Kidney (tissue), 14 donors: Measurements from ENCODE around the gene PCSK9. TPM values are rescaled to one million over a fixed set of nuclear protein-coding genes. Genes with fewer than 3 reads are reported as not detected.

Experiments
- DNase-seq, 5 donors: peaks; one replicate each; pipeline ENCODE4 v3.0.0-alpha.2; 2013 to 2020
- FAIRE-seq: peaks from 2 replicates; lab custom pipeline; 2012; peaks lifted over from hg19 to GRCh38; lab: Jason Lieb, UNC
- H3K27ac ChIP-seq, 2 donors: one replicate each; pipeline ENCODE4 v1.7.0; 2013; ENCODE audit warnings: low read depth in 2 of 2, low read length in 2 of 2, inconsistent platforms in 1 of 2
- H3K27me3 ChIP-seq: one replicate; pipeline ENCODE4 v1.7.1; 2013; ENCODE audit warnings: low read length, inconsistent platforms; ENCODE audit not compliant: control insufficient read depth, insufficient read depth
- H3K36me3 ChIP-seq, 3 donors: one replicate each; pipeline versions ENCODE4 v1.7.0 to v1.7.1; 2013; ENCODE audit warnings: low read length in 3 of 3, control low read depth in 1 of 3, inconsistent platforms in 1 of 3; ENCODE audit not compliant: insufficient read depth in 3 of 3, control insufficient read depth in 2 of 3
- H3K4me1 ChIP-seq, 3 donors: one replicate each; pipeline versions ENCODE4 v1.7.0 to v1.7.1; 2013; ENCODE audit warnings: low read length in 3 of 3, inconsistent platforms in 1 of 3, low read depth in 1 of 3; ENCODE audit not compliant: control insufficient read depth in 2 of 3, insufficient read depth in 2 of 3
- H3K4me3 ChIP-seq, 3 donors: one replicate each; pipeline versions ENCODE4 v1.7.0 to v1.8.1; 2013; ENCODE audit warnings: low read length in 3 of 3, control low read depth in 1 of 3, inconsistent platforms in 1 of 3
- H3K9ac ChIP-seq, 3 donors: one replicate each; pipeline versions ENCODE4 v1.7.0 to v1.7.1; 2013; ENCODE audit warnings: low read length in 3 of 3, control low read depth in 1 of 3, inconsistent platforms in 1 of 3
- H3K9me3 ChIP-seq, 3 donors: one replicate each; pipeline versions ENCODE4 v1.7.0 to v1.7.1; 2013; ENCODE audit warnings: low read length in 3 of 3, control low read depth in 1 of 3, inconsistent platforms in 1 of 3; ENCODE audit not compliant: control insufficient read depth in 2 of 3, insufficient read depth in 1 of 3
- CTCF ChIP-seq: IDR thresholded peaks from 3 replicates; pipeline ENCODE4 v1.5.1; 2012; ENCODE audit warnings: mild to moderate bottlenecking, moderate library complexity, borderline replicate concordance; ENCODE audit not compliant: insufficient read depth; ENCODE audit errors: extremely low read depth
- intact Hi-C: fragments of 100-400 bp; cut with DNase I; formaldehyde crosslinking; loops from one replicate; pipeline ENCODE4 v1.11.1; 2022
- polyA plus RNA-seq: library from polyadenylated mRNA; stranded (reverse); fragments of 350-450 nt; fragmentation: Illumina TruSeq; extraction: RNeasy Lipid Tissue Mini Kit (QIAGEN cat#74804); gene quantifications from one replicate; pipeline ENCODE4 v1.2.3, GENCODE V29; 2014; ENCODE audit warnings: low read depth, low replicate concordance; ENCODE audit not compliant: insufficient read depth
- total RNA-seq: library from RNA; stranded (reverse); fragmentation: NEBNext Ultra II Directional; extraction: Animal tissue kit (Norgen Biotek cat#: 25700); gene quantifications from one replicate; pipeline ENCODE4 v1.2.1, GENCODE V29; 2021
- donor health status: control.
- donor health status: control.
- donor health status: control.
- donor health status: control.
- donor health status: control.
- donor health status: DM: yes; HTN: yes; CAD: no.
- donor health status: Normal renal cell carcinoma (clear cell type).

The PCSK9 gene
- total and polyA plus RNA-seq, 2 donors from 2014 or later: 0.13 to 0.28 TPM

GRCh38 chr1:55044617-55045397 lies 5.5 kb downstream of the PCSK9 start:
- no peaks in the 10 kb centered on the region for H3K9me3 ChIP-seq
- H3K9ac ChIP-seq: no peak overlapping the region
- intact Hi-C loops: no loop called here
- peaks cover 0 to 2% (median 0%) of the 10 kb centered on the region in 3 donors for H3K4me1 ChIP-seq
- H3K4me3 ChIP-seq: no peak overlapping the region
- no peak for TF ChIP-seq CTCF
- H3K36me3 ChIP-seq: no peaks in the 10 kb centered on the region
- H3K27me3 ChIP-seq: peaks cover 8% of the 10 kb centered on the region
- FAIRE-seq (no peak), DNase-seq (no peak)
- no peak overlapping the region for H3K27ac ChIP-seq

- Histone ChIP-seq H3K4me1 (no peaks in the 10 kb centered on the region), H3K9me3 (no peaks in the 10 kb centered on the region), H3K4me3 (no peak overlapping the region), H3K27ac (no peak overlapping the region), H3K9ac (no peak overlapping the region), H3K27me3 (peaks cover 6% of the 10 kb centered on the region), H3K36me3 (no peaks in the 10 kb centered on the region)
- DNase-seq: no peak
- no peak for FAIRE-seq
- TF ChIP-seq CTCF: no peak
- intact Hi-C loops: no loop called here
These were observed 6.1 kb downstream of the PCSK9 start for GRCh38 chr1:55045430-55045829.

- H3K27ac ChIP-seq: no peak overlapping the region
- no peak for TF ChIP-seq CTCF
- H3K9ac ChIP-seq: no peak overlapping the region
- no peaks in the 10 kb centered on the region for H3K4me1 ChIP-seq
- no peaks in the 10 kb centered on the region for H3K27me3 ChIP-seq
- intact Hi-C loops: no loop called here
- DNase-seq (no peak), FAIRE-seq (no peak)
- no peak overlapping the region for H3K4me3 ChIP-seq
- no peaks in the 10 kb centered on the region for H3K36me3 ChIP-seq
- no peaks in the 10 kb centered on the region for H3K9me3 ChIP-seq
These were observed 7.5 kb downstream of the PCSK9 start for GRCh38 chr1:55046871-55047270.
